AG04450 (cell line): ENCODE data around the gene NUBP2. TPM values are rescaled to one million over a fixed set of nuclear protein-coding genes. Genes with fewer than 3 reads are reported as not detected.

Source experiments
- CTCF ChIA-PET: fragments of 300-600, 350-600 bp; formaldehyde crosslinking; extraction: SDS; loops from one replicate; lab custom pipeline; 2022; ENCODE audit warnings: antibody characterized with exemption, inconsistent platforms; lab: Charles Lee
- POLR2A ChIA-PET: fragments of 350-600 bp; formaldehyde crosslinking; extraction: SDS; loops from one replicate; lab custom pipeline; 2021; ENCODE audit warnings: antibody characterized with exemption, inconsistent platforms; lab: Yijun Ruan, JAX
- DNase-seq: peaks from one replicate; pipeline ENCODE4 v3.0.0-alpha.2; 2011; ENCODE audit warnings: low read depth, low spot score
- H3K27ac ChIP-seq: one replicate; pipeline ENCODE4 v1.5.1; 2012; ENCODE audit warnings: low read depth, low read length, control low read depth
- H3K27me3 ChIP-seq: one replicate; pipeline ENCODE4 v1.6.0; 2012; ENCODE audit warnings: low read length; ENCODE audit not compliant: control insufficient read depth, insufficient read depth
- H3K4me3 ChIP-seq: 2 replicates; pipeline ENCODE4 v1.5.1; 2011; ENCODE audit warnings: mild to moderate bottlenecking, low read depth, low read length, control low read depth
- H3K9me3 ChIP-seq: 2 replicates; pipeline ENCODE4 v1.5.1; 2012; ENCODE audit warnings: low read length; ENCODE audit not compliant: control insufficient read depth, insufficient read depth
- CTCF ChIP-seq: IDR thresholded peaks from 2 replicates; pipeline ENCODE4 v1.5.1; 2011; ENCODE audit warnings: low read depth, low read length, control low read depth, inconsistent platforms
- polyA plus RNA-seq: library from polyadenylated mRNA; depleted of rRNA; stranded (reverse); fragments of >200 nt; gene quantifications from 2 replicates; pipeline ENCODE4 v1.2.3, GENCODE V29; 2011

The NUBP2 gene
- polyA plus RNA-seq, 1 experiment = 20.0 TPM

GRCh38 chr16:1773703-1774447 is 8.9 kb upstream of the NUBP2 start:
- POLR2A ChIA-PET = interaction anchor here (1.1 to 1.5 kb wide), 4 partner anchors 9 to 191 kb away, joined by 3 to 8 read pairs (median 4); partner anchors contain the start of genes HAGH, NUBP2, RPS2 and SPSB3
- no peak for DNase-seq
- Histone ChIP-seq H3K27ac (no peak overlapping the region), H3K27me3 (no peaks in the 10 kb centered on the region), H3K9me3 (peaks cover 6% of the 10 kb centered on the region; the same call in 1 of the 2 replicates), H3K4me3 (peak overlapping the region; percentile 77)
- no peak; the same call in 1 of the 2 replicates for TF ChIP-seq CTCF
- CTCF ChIA-PET = interaction anchor here (0.9 to 1.2 kb wide), 2 partner anchors 9 to 49 kb away, joined by 6 to 9 read pairs; partner anchors contain the start of genes NUBP2 and SPSB3

- DNase-seq = no peak
- POLR2A ChIA-PET = interaction anchor here (1.1 to 1.4 kb wide), 2 partner anchors 8 to 190 kb away, joined by 3 to 8 read pairs; partner anchors contain the start of genes NUBP2, RPS2 and SPSB3
- H3K9me3 ChIP-seq = peaks cover 6% of the 10 kb centered on the region; the same call in 1 of the 2 replicates
- CTCF ChIA-PET = interaction anchor here (0.9 to 1.2 kb wide), 2 partner anchors 8 to 49 kb away, joined by 6 to 9 read pairs; partner anchors contain the start of genes NUBP2 and SPSB3
- no peak for TF ChIP-seq CTCF
- H3K27me3 ChIP-seq = no peaks in the 10 kb centered on the region
- H3K4me3 ChIP-seq = peak overlapping the region; percentile 77
- H3K27ac ChIP-seq = no peak overlapping the region
Observed at GRCh38 chr16:1774448-1774780, 8.3 kb upstream of the NUBP2 start.

- ChIA-PET POLR2A (interaction anchor here (0.7 to 1.1 kb wide), 2 partner anchors 9 to 190 kb away, joined by 3 read pairs; partner anchors contain the start of gene RPS2), CTCF (interaction anchor here (1.2 kb wide), 1 partner anchor 48 kb away, joined by 9 read pairs; no protein-coding TSS in a partner anchor)
- no peak for DNase-seq
- Histone ChIP-seq H3K27me3 (no peaks in the 10 kb centered on the region), H3K4me3 (no peak overlapping the region), H3K9me3 (peaks cover 4% of the 10 kb centered on the region; the same call in 1 of the 2 replicates), H3K27ac (no peak overlapping the region)
- TF ChIP-seq CTCF = no peak
Observed at GRCh38 chr16:1775006-1775845, 7.5 kb upstream of the NUBP2 start.

- Histone ChIP-seq H3K4me3 (no peak overlapping the region), H3K27ac (no peak overlapping the region), H3K27me3 (no peaks in the 10 kb centered on the region), H3K9me3 (no peaks in the 10 kb centered on the region; the same call in 1 of the 2 replicates)
- DNase-seq = no peak
- TF ChIP-seq CTCF = no peak
- ChIA-PET CTCF (interaction anchor here (0.7 kb wide), 1 partner anchor 47 kb away, joined by 4 read pairs; no protein-coding TSS in a partner anchor), POLR2A (interaction anchor here (0.7 kb wide), 1 partner anchor 9 kb away, joined by 3 read pairs; no protein-coding TSS in a partner anchor)
Observed at GRCh38 chr16:1775846-1776671, 6.7 kb upstream of the NUBP2 start.
